ENCODE results near the gene SH3RF2.

The SH3RF2 gene

GRCh38 chr5:146070746-146071145 lies 134.4 kb downstream of the SH3RF2 start:
- Mint-ChIP-seq H3K4me1 (no peaks in the 10 kb centered on the region), H3K36me3 (no peaks in the 10 kb centered on the region), H3K27me3 (peaks cover 9% of the 10 kb centered on the region), H3K27ac (no peak overlapping the region), H3K9me3 (no peaks in the 10 kb centered on the region), H3K4me3 (no peak overlapping the region)
- no peak for ATAC-seq

GRCh38 chr5:146071171-146071570 lies 134.8 kb downstream of the SH3RF2 start:
- peaks cover 9% of the 10 kb centered on the region for H3K27me3 Mint-ChIP-seq
- no peaks in the 10 kb centered on the region for H3K36me3 Mint-ChIP-seq
- H3K9me3 Mint-ChIP-seq, result no peaks in the 10 kb centered on the region
- no peak overlapping the region for H3K4me3 Mint-ChIP-seq
- no peaks in the 10 kb centered on the region for H3K4me1 Mint-ChIP-seq
- no peak for ATAC-seq
- H3K27ac Mint-ChIP-seq, result no peak overlapping the region

GRCh38 chr5:146072595-146072994 lies 136.2 kb downstream of the SH3RF2 start:
- Mint-ChIP-seq H3K27ac (no peak overlapping the region), H3K9me3 (no peaks in the 10 kb centered on the region), H3K36me3 (no peaks in the 10 kb centered on the region), H3K27me3 (peaks cover 9% of the 10 kb centered on the region), H3K4me3 (no peak overlapping the region), H3K4me1 (no peaks in the 10 kb centered on the region)
- no peak for ATAC-seq

GRCh38 chr5:146073239-146073900 lies 137.0 kb downstream of the SH3RF2 start:
- peaks cover 9% of the 10 kb centered on the region for H3K27me3 Mint-ChIP-seq
- ATAC-seq, result no peak
- H3K4me1 Mint-ChIP-seq, result no peaks in the 10 kb centered on the region
- no peaks in the 10 kb centered on the region for H3K36me3 Mint-ChIP-seq
- no peak overlapping the region for H3K27ac Mint-ChIP-seq
- no peak overlapping the region for H3K4me3 Mint-ChIP-seq
- no peaks in the 10 kb centered on the region for H3K9me3 Mint-ChIP-seq

- ATAC-seq, result no peak
- Mint-ChIP-seq H3K27ac (no peak overlapping the region), H3K9me3 (no peaks in the 10 kb centered on the region), H3K36me3 (no peaks in the 10 kb centered on the region), H3K4me1 (peaks cover 8% of the 10 kb centered on the region), H3K27me3 (peaks cover 9% of the 10 kb centered on the region), H3K4me3 (no peak overlapping the region)
Observed at GRCh38 chr5:146076028-146076427, 139.7 kb downstream of the SH3RF2 start.

GRCh38 chr5:146076455-146076854 lies 140.1 kb downstream of the SH3RF2 start:
- H3K27me3 Mint-ChIP-seq, result peaks cover 9% of the 10 kb centered on the region
- H3K4me1 Mint-ChIP-seq, result peaks cover 8% of the 10 kb centered on the region
- no peaks in the 10 kb centered on the region for H3K36me3 Mint-ChIP-seq
- no peak overlapping the region for H3K27ac Mint-ChIP-seq
- H3K4me3 Mint-ChIP-seq, result no peak overlapping the region
- no peak for ATAC-seq
- no peaks in the 10 kb centered on the region for H3K9me3 Mint-ChIP-seq

- Mint-ChIP-seq H3K27me3 (peaks cover 5% of the 10 kb centered on the region), H3K4me3 (no peak overlapping the region), H3K36me3 (no peaks in the 10 kb centered on the region), H3K4me1 (peaks cover 8% of the 10 kb centered on the region), H3K27ac (no peak overlapping the region), H3K9me3 (no peaks in the 10 kb centered on the region)
- ATAC-seq, result no peak
Observed at GRCh38 chr5:146078566-146078965, 142.2 kb downstream of the SH3RF2 start.

GRCh38 chr5:146079695-146080373 lies 143.5 kb downstream of the SH3RF2 start:
- peaks cover 8% of the 10 kb centered on the region for H3K4me1 Mint-ChIP-seq
- no peaks in the 10 kb centered on the region for H3K36me3 Mint-ChIP-seq
- no peak overlapping the region for H3K4me3 Mint-ChIP-seq
- H3K9me3 Mint-ChIP-seq, result no peaks in the 10 kb centered on the region
- H3K27me3 Mint-ChIP-seq, result no peaks in the 10 kb centered on the region
- no peak for ATAC-seq
- H3K27ac Mint-ChIP-seq, result no peak overlapping the region

GRCh38 chr5:146081556-146081955 lies 145.2 kb downstream of the SH3RF2 start:
- Mint-ChIP-seq H3K27ac (no peak overlapping the region), H3K36me3 (no peaks in the 10 kb centered on the region), H3K9me3 (no peaks in the 10 kb centered on the region), H3K4me1 (peaks cover 8% of the 10 kb centered on the region), H3K27me3 (no peaks in the 10 kb centered on the region), H3K4me3 (no peak overlapping the region)
- no peak for ATAC-seq

GRCh38 chr5:146082798-146083197 lies 146.4 kb downstream of the SH3RF2 start:
- Mint-ChIP-seq H3K36me3 (no peaks in the 10 kb centered on the region), H3K4me1 (peaks cover 8% of the 10 kb centered on the region), H3K27me3 (no peaks in the 10 kb centered on the region), H3K27ac (no peak overlapping the region), H3K9me3 (no peaks in the 10 kb centered on the region), H3K4me3 (no peak overlapping the region)
- ATAC-seq, result no peak

GRCh38 chr5:146084376-146084775 lies 148.0 kb downstream of the SH3RF2 start:
- H3K36me3 Mint-ChIP-seq, result no peaks in the 10 kb centered on the region
- no peak overlapping the region for H3K4me3 Mint-ChIP-seq
- no peaks in the 10 kb centered on the region for H3K27me3 Mint-ChIP-seq
- peaks cover 8% of the 10 kb centered on the region for H3K4me1 Mint-ChIP-seq
- no peak for ATAC-seq
- H3K9me3 Mint-ChIP-seq, result no peaks in the 10 kb centered on the region
- no peak overlapping the region for H3K27ac Mint-ChIP-seq

- Mint-ChIP-seq H3K36me3 (no peaks in the 10 kb centered on the region), H3K27me3 (no peaks in the 10 kb centered on the region)
Observed at GRCh38 chr5:146088098-146088497, 151.7 kb downstream of the SH3RF2 start.

GRCh38 chr5:146089287-146089686 lies 152.9 kb downstream of the SH3RF2 start:
- no peaks in the 10 kb centered on the region for H3K36me3 Mint-ChIP-seq
- H3K27me3 Mint-ChIP-seq, result no peaks in the 10 kb centered on the region
- H3K27ac Mint-ChIP-seq, result no peak overlapping the region
- no peak overlapping the region for H3K4me3 Mint-ChIP-seq
- no peaks in the 10 kb centered on the region for H3K9me3 Mint-ChIP-seq
- no peaks in the 10 kb centered on the region for H3K4me1 Mint-ChIP-seq
- no peak for ATAC-seq

More at GRCh38 chr5:146088098-146088497, 151.7 kb downstream of the SH3RF2 start:
- Mint-ChIP-seq H3K27ac (no peak overlapping the region), H3K4me1 (no peaks in the 10 kb centered on the region), H3K9me3 (no peaks in the 10 kb centered on the region), H3K4me3 (no peak overlapping the region)
- ATAC-seq, result no peak

- H3K9me3 Mint-ChIP-seq, result no peaks in the 10 kb centered on the region
- no peaks in the 10 kb centered on the region for H3K4me1 Mint-ChIP-seq
- no peak overlapping the region for H3K4me3 Mint-ChIP-seq
- no peak overlapping the region for H3K27ac Mint-ChIP-seq
- H3K27me3 Mint-ChIP-seq, result no peaks in the 10 kb centered on the region
- H3K36me3 Mint-ChIP-seq, result no peaks in the 10 kb centered on the region
- ATAC-seq, result no peak
Observed at GRCh38 chr5:146091881-146092280, 155.5 kb downstream of the SH3RF2 start.

GRCh38 chr5:146098047-146098446 lies 161.7 kb downstream of the SH3RF2 start:
- no peaks in the 10 kb centered on the region for H3K36me3 Mint-ChIP-seq
- no peak for ATAC-seq
- H3K9me3 Mint-ChIP-seq, result no peaks in the 10 kb centered on the region
- H3K27ac Mint-ChIP-seq, result no peak overlapping the region
- H3K4me1 Mint-ChIP-seq, result no peaks in the 10 kb centered on the region
- no peaks in the 10 kb centered on the region for H3K27me3 Mint-ChIP-seq
- H3K4me3 Mint-ChIP-seq, result no peak overlapping the region

GRCh38 chr5:146101646-146102045 lies 165.3 kb downstream of the SH3RF2 start:
- no peaks in the 10 kb centered on the region for H3K27me3 Mint-ChIP-seq
- H3K9me3 Mint-ChIP-seq, result no peaks in the 10 kb centered on the region

More at GRCh38 chr5:146101646-146102045, 165.3 kb downstream of the SH3RF2 start:
- H3K4me3 Mint-ChIP-seq, result no peak overlapping the region
- ATAC-seq, result no peak
- no peaks in the 10 kb centered on the region for H3K36me3 Mint-ChIP-seq
- H3K27ac Mint-ChIP-seq, result no peak overlapping the region
- H3K4me1 Mint-ChIP-seq, result no peaks in the 10 kb centered on the region

All from stimulated activated memory B cell treated with anti-CD40 and anti-IgM and Interleukin-4, amounts not matched to agents 10 μg/mL and 1 μg/mL and 100 μg/mL, for 72 hours (primary cell).